Mammary epithelial cell (primary cell): Measurements from ENCODE around the gene TJP1.

ENCODE experiments used
- EZH2 ChIP-seq: IDR thresholded peaks from 2 replicates; pipeline ENCODE4 v1.6.1; 2012; ENCODE audit warnings: low read length, inconsistent platforms, borderline replicate concordance
- TF ChIP-seq, protein P1 (sequence below), 2 donors: IDR thresholded peaks in 1 of 2; conservative IDR thresholded peaks in 1 of 2; 2 replicates each; pipeline ENCODE4 v1.5.1; 2011 to 2012; ENCODE audit warnings: inconsistent platforms in 2 of 2, low read length in 2 of 2, mild to moderate bottlenecking in 2 of 2, control low read depth in 1 of 2, low read depth in 1 of 2; ENCODE audit not compliant: insufficient read depth in 1 of 2; ENCODE audit errors: extremely low read depth in 1 of 2

- TF ChIP-seq, protein P1, sequence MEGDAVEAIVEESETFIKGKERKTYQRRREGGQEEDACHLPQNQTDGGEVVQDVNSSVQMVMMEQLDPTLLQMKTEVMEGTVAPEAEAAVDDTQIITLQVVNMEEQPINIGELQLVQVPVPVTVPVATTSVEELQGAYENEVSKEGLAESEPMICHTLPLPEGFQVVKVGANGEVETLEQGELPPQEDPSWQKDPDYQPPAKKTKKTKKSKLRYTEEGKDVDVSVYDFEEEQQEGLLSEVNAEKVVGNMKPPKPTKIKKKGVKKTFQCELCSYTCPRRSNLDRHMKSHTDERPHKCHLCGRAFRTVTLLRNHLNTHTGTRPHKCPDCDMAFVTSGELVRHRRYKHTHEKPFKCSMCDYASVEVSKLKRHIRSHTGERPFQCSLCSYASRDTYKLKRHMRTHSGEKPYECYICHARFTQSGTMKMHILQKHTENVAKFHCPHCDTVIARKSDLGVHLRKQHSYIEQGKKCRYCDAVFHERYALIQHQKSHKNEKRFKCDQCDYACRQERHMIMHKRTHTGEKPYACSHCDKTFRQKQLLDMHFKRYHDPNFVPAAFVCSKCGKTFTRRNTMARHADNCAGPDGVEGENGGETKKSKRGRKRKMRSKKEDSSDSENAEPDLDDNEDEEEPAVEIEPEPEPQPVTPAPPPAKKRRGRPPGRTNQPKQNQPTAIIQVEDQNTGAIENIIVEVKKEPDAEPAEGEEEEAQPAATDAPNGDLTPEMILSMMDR (conservative IDR thresholded peaks at IDR 0.05 in 1 of 2, IDR thresholded peaks at IDR 0.05 in 1 of 2; ENCODE audit: extremely low read depth in 1 of 2, insufficient read depth in 1 of 2, low read depth in 1 of 2, low read length in 2 of 2) = no peak
- no peak for TF ChIP-seq EZH2
These were observed 136.9 kb downstream of the TJP1 start for GRCh38 chr15:29685156-29686078.
